Upper lobe of left lung (tissue), 6 donors: ENCODE measurements around the gene MRPS5. TPM values are rescaled to one million over a fixed set of nuclear protein-coding genes. Genes with fewer than 3 reads are reported as not detected.

Experiments used
- ATAC-seq, 2 donors: fragments of 200-7000 bp; cut with Tn5 transposase; one replicate each; pipeline ENCODE4 v1.9.1; 2022; ENCODE audit warnings: mild to moderate bottlenecking in 2 of 2, moderate library complexity in 2 of 2; ENCODE audit not compliant: low FRiP score in 2 of 2
- DNase-seq, 2 donors: peaks; one replicate each; pipeline ENCODE4 v3.0.0-alpha.2; 2019 to 2020
- H3K27ac ChIP-seq, 4 donors: fragments of 200-600 bp; sonication (generic); one replicate each; pipeline ENCODE4 v1.5.1; 2016 to 2019
- H3K27me3 ChIP-seq, 4 donors: fragments of 200-600 bp; sonication (generic); one replicate each; pipeline ENCODE4 v1.5.1; 2017 to 2019
- H3K36me3 ChIP-seq, 4 donors: fragments of 200-600 bp; sonication (generic); one replicate each; pipeline ENCODE4 v1.5.1; 2016 to 2019
- H3K4me1 ChIP-seq, 4 donors: fragments of 200-600 bp; sonication (generic); one replicate each; pipeline ENCODE4 v1.5.1; 2018 to 2019
- H3K4me3 ChIP-seq, 4 donors: fragments of 200-600 bp; sonication (generic); one replicate each; pipeline ENCODE4 v1.5.1; 2017 to 2019; ENCODE audit warnings: mild to moderate bottlenecking in 2 of 4, moderate library complexity in 1 of 4
- H3K9me3 ChIP-seq, 4 donors: fragments of 200-600 bp; sonication (generic); one replicate each; pipeline ENCODE4 v1.5.1; 2018 to 2019
- CTCF ChIP-seq, 6 experiments: fragments of 450-650 bp in 4 of 6; fragments of 200-600 bp in 2 of 6; sonication (generic) in 2 of 6; IDR thresholded peaks; one replicate each; pipeline ENCODE4 v1.5.1; 2016 to 2019; ENCODE audit warnings: antibody characterized with exemption in 6 of 6
- EP300 ChIP-seq, 4 donors: sonication (generic); formaldehyde crosslinking; IDR thresholded peaks; one replicate each; pipeline ENCODE4 v1.5.1; 2017; ENCODE audit warnings: antibody characterized with exemption in 4 of 4, control low read depth in 2 of 4
- POLR2A ChIP-seq, 4 donors: fragments of 450-650 bp; IDR thresholded peaks; one replicate each; pipeline ENCODE4 v1.5.1; 2016 to 2017; ENCODE audit warnings: antibody characterized with exemption in 4 of 4, mild to moderate bottlenecking in 2 of 4
- POLR2AphosphoS5 ChIP-seq, 2 donors: sonication (generic); formaldehyde crosslinking; IDR thresholded peaks; one replicate each; pipeline ENCODE4 v1.5.1; 2017; ENCODE audit warnings: antibody characterized with exemption in 2 of 2
- WGBS, 2 donors: methylation state at CpG; one replicate each; pipeline ENCODE4 v1.1.5; 2017 to 2018; 5-methylcytosine and 5-hydroxymethylcytosine counted together
- total RNA-seq, 6 donors: library from RNA; depleted of rRNA in 4 of 6; stranded (reverse); fragments of >200 nt in 4 of 6; gene quantifications; one replicate each; pipeline versions ENCODE4 v1.1.0 to v1.2.1, GENCODE V29; 2016 to 2021
- donor health status: DM: no; HTN: no; CAD: no; lungs with moderate emphysema.
- donor health status: DM: no; HTN: yes; CAD: no; lungs with severe emphysema.

Gene MRPS5
- total RNA-seq, 6 donors from 2014 or later: 37.5 to 77.5 (median 47.9) TPM

DNA sequence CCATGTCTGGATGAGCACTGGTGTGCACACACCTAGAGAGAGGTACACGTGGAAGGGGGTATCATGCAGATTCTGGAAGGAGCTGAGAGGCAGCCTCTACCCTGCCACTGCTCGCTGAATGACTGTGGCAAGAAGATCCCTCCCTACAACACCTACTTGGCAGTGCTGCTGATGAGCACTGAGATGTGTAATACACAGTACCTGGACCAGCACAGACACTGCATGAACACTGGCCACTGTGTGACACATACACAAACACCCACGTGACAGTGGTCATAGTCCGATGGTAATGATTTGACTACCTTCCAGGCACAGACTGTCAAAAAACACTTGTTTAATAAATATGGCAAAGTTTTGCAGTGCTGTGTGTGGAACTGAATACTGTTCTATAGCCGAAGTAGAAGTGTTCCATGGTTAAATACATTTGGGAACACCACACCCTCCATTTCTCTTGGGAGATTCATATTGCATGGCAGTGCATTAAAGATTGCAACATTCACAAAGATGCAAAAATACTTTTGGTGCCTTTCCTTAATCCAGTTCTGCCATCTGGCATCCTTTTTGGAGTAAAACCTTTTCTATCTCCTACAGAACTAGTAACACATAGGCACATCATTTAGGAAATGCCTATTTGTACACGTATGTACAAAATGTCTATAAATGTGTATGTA is 29.6 kb downstream of the MRPS5 start:
- 92 to 94% methylated on average over 6 of the region's 6 CpGs for WGBS, 2 donors
- no peak overlapping the region for H3K27ac ChIP-seq
- ATAC-seq (no peak), DNase-seq (no peak)
- peaks cover 10 to 76% (median 55%) of the 10 kb centered on the region in 4 donors for H3K36me3 ChIP-seq
- H3K27me3 ChIP-seq: no peaks in the 10 kb centered on the region
- no peaks in the 10 kb centered on the region for H3K4me1 ChIP-seq
- TF ChIP-seq CTCF (IDR thresholded peaks at IDR 0.05) (no peak), POLR2A (IDR thresholded peaks at IDR 0.05) (no peak), POLR2AphosphoS5 (IDR thresholded peaks at IDR 0.05) (no peak), EP300 (IDR thresholded peaks at IDR 0.05) (no peak)
- H3K4me3 ChIP-seq: no peak overlapping the region
- H3K9me3 ChIP-seq: no peaks in the 10 kb centered on the region

- no peak for ATAC-seq
- WGBS, 2 donors: 96% methylated on average over 5 of the region's 5 CpGs
- no peaks in the 10 kb centered on the region for H3K27me3 ChIP-seq
Measured at GRCh38 chr2:95087379-95087778, 34.2 kb downstream of the MRPS5 start.

GRCh38 chr2:95086017-95086416 is 35.6 kb downstream of the MRPS5 start:
- H3K27ac ChIP-seq: no peak overlapping the region
- ATAC-seq (no peak), DNase-seq (no peak)
- TF ChIP-seq EP300 (IDR thresholded peaks at IDR 0.05): no peak
- TF ChIP-seq POLR2A (IDR thresholded peaks at IDR 0.05): no peak
- no peak for TF ChIP-seq POLR2AphosphoS5 (IDR thresholded peaks at IDR 0.05)
- TF ChIP-seq CTCF (IDR thresholded peaks at IDR 0.05): no peak
- H3K27me3 ChIP-seq: no peaks in the 10 kb centered on the region
- no peaks in the 10 kb centered on the region for H3K9me3 ChIP-seq
- H3K36me3 ChIP-seq: peaks cover 4 to 60% (median 38%) of the 10 kb centered on the region in 4 donors
- WGBS, 2 donors: 97 to 100% methylated on average over 1 of the region's 1 CpG
- H3K4me1 ChIP-seq: no peaks in the 10 kb centered on the region
- H3K4me3 ChIP-seq: no peak overlapping the region

More at GRCh38 chr2:95087379-95087778, 34.2 kb downstream of the MRPS5 start:
- DNase-seq: no peak
- peaks cover 7 to 74% (median 51%) of the 10 kb centered on the region in 4 donors for H3K36me3 ChIP-seq
- TF ChIP-seq EP300 (IDR thresholded peaks at IDR 0.05): no peak
- no peak for TF ChIP-seq POLR2A (IDR thresholded peaks at IDR 0.05)
- no peak for TF ChIP-seq POLR2AphosphoS5 (IDR thresholded peaks at IDR 0.05)
- H3K4me1 ChIP-seq: no peaks in the 10 kb centered on the region
- no peak overlapping the region for H3K4me3 ChIP-seq
- H3K27ac ChIP-seq: no peak overlapping the region
- no peaks in the 10 kb centered on the region for H3K9me3 ChIP-seq

DNA sequence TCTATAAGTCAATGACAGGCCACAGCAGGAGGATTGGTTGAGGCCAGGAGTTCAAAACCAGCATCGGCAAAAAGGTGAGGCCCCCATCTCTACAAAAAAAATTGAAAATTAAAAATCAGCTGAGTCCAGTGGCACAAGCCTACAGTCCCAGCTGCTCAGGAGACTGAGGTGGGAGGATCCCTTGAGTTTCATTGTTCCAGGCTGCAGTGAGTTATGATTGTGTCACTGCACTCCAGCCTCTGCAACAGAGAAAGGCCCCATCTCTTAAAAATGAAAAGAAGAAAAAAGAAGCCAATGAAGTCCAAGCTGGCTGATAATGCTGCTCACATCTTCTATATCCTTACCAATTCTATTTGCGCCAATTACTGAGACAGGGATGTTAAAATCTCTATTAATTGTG is 39.1 kb downstream of the MRPS5 start:
- DNase-seq (no peak), ATAC-seq (no peak)
- H3K36me3 ChIP-seq: peaks cover 4 to 29% (median 15%) of the 10 kb centered on the region in 4 donors
- H3K27me3 ChIP-seq: no peaks in the 10 kb centered on the region
- no peak for TF ChIP-seq POLR2AphosphoS5 (IDR thresholded peaks at IDR 0.05)
- no peak for TF ChIP-seq CTCF (IDR thresholded peaks at IDR 0.05)
- no peak for TF ChIP-seq POLR2A (IDR thresholded peaks at IDR 0.05)
- TF ChIP-seq EP300 (IDR thresholded peaks at IDR 0.05): no peak
- no peak overlapping the region for H3K27ac ChIP-seq
- H3K9me3 ChIP-seq: no peaks in the 10 kb centered on the region
- peaks cover 6 to 17% (median 15%) of the 10 kb centered on the region in 4 donors for H3K4me1 ChIP-seq
- no peak overlapping the region for H3K4me3 ChIP-seq
- 88 to 96% methylated on average over 2 of the region's 2 CpGs for WGBS, 2 donors

GRCh38 chr2:95079199-95079683 is 42.4 kb downstream of the MRPS5 start:
- H3K27ac ChIP-seq: no peak overlapping the region
- no peak for DNase-seq
- TF ChIP-seq CTCF (IDR thresholded peaks at IDR 0.05): no peak
- no peak for TF ChIP-seq POLR2A (IDR thresholded peaks at IDR 0.05)
- no peak for TF ChIP-seq EP300 (IDR thresholded peaks at IDR 0.05)
- no peak for TF ChIP-seq POLR2AphosphoS5 (IDR thresholded peaks at IDR 0.05)
- no peak overlapping the region for H3K4me3 ChIP-seq
- no peaks in the 10 kb centered on the region for H3K36me3 ChIP-seq
- no peaks in the 10 kb centered on the region for H3K27me3 ChIP-seq
- peaks cover 15 to 43% (median 33%) of the 10 kb centered on the region in 4 donors for H3K4me1 ChIP-seq
- H3K9me3 ChIP-seq: no peaks in the 10 kb centered on the region
- 33 to 37% methylated on average over 3 to 7 of the region's 7 CpGs for WGBS, 2 donors
- no peak for ATAC-seq
